ENCODE measurements around the gene CMIP. TPM values are rescaled to one million over a fixed set of nuclear protein-coding genes. Genes with fewer than 3 reads are reported as not detected.

Gene CMIP
- total and polyA plus RNA-seq, 10 of the 15 experiments (the other 5 are each of a cell fraction or from before 2014, with no cell fraction given) = 1.2 to 43.2 (median 4.4) TPM

- TF ChIP-seq CREB1 (IDR thresholded peaks at IDR 0.05; ENCODE audit: low read depth) (no peak), ZSCAN29 (IDR thresholded peaks at IDR 0.05) (no peak), ETV6 (conservative IDR thresholded peaks at IDR 0.05 in 1 of 2, IDR thresholded peaks at IDR 0.05 in 1 of 2; ENCODE audit: borderline replicate concordance in 1 of 2, low read depth in 1 of 2) (no peak; a peak in 1 of 4 replicates), FOXK2 (IDR thresholded peaks at IDR 0.05) (no peak), NR2C1 (IDR thresholded peaks at IDR 0.05) (no peak), RFX5 (IDR thresholded peaks at IDR 0.05; ENCODE audit: low read depth, low read length) (no peak), MEF2A (IDR thresholded peaks at IDR 0.05; ENCODE audit: insufficient read depth, low read depth, low read length) (no peak), EED (IDR thresholded peaks at IDR 0.05; ENCODE audit: low read depth) (0 out of 2 replicates have a peak, but pooled peaks have one; percentile 26), EZH2 (IDR thresholded peaks at IDR 0.05; ENCODE audit: borderline replicate concordance, control insufficient read depth, low read depth, low read length) (no peak), TCF3 (IDR thresholded peaks at IDR 0.05; ENCODE audit: borderline replicate concordance, insufficient read depth, low read depth, low read length) (no peak), NRF1 (conservative IDR thresholded peaks at IDR 0.05; ENCODE audit: low read depth, low read length) (no peak), TBL1XR1 (IDR thresholded peaks at IDR 0.05; ENCODE audit: low read depth, low read length) (no peak), NFYB (IDR thresholded peaks at IDR 0.05; ENCODE audit: insufficient read depth, low read depth, low read length) (0 out of 2 replicates have a peak, but pooled peaks have one; percentile 7), E4F1 (IDR thresholded peaks at IDR 0.05; ENCODE audit: borderline replicate concordance, partially characterized antibody) (no peak), PAX5 (IDR thresholded peaks at IDR 0.05; ENCODE audit: borderline replicate concordance, low read depth, low read length) (peak; percentile 75), RUNX3 (IDR thresholded peaks at IDR 0.05; ENCODE audit: low read length) (peak; percentile 68), CHD1 (IDR thresholded peaks at IDR 0.05; ENCODE audit: low read depth, low read length) (no peak), MYB (IDR thresholded peaks at IDR 0.05; ENCODE audit: borderline replicate concordance, low read depth, low read length) (0 out of 2 replicates have a peak, but pooled peaks have one; percentile 32)
- TF ChIP-seq, protein P1, sequence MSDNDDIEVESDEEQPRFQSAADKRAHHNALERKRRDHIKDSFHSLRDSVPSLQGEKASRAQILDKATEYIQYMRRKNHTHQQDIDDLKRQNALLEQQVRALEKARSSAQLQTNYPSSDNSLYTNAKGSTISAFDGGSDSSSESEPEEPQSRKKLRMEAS (IDR thresholded peaks at IDR 0.05; ENCODE audit: low read depth, low read length) = no peak
- TF ChIP-seq, protein P2, sequence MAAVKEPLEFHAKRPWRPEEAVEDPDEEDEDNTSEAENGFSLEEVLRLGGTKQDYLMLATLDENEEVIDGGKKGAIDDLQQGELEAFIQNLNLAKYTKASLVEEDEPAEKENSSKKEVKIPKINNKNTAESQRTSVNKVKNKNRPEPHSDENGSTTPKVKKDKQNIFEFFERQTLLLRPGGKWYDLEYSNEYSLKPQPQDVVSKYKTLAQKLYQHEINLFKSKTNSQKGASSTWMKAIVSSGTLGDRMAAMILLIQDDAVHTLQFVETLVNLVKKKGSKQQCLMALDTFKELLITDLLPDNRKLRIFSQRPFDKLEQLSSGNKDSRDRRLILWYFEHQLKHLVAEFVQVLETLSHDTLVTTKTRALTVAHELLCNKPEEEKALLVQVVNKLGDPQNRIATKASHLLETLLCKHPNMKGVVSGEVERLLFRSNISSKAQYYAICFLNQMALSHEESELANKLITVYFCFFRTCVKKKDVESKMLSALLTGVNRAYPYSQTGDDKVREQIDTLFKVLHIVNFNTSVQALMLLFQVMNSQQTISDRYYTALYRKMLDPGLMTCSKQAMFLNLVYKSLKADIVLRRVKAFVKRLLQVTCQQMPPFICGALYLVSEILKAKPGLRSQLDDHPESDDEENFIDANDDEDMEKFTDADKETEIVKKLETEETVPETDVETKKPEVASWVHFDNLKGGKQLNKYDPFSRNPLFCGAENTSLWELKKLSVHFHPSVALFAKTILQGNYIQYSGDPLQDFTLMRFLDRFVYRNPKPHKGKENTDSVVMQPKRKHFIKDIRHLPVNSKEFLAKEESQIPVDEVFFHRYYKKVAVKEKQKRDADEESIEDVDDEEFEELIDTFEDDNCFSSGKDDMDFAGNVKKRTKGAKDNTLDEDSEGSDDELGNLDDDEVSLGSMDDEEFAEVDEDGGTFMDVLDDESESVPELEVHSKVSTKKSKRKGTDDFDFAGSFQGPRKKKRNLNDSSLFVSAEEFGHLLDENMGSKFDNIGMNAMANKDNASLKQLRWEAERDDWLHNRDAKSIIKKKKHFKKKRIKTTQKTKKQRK (IDR thresholded peaks at IDR 0.05; ENCODE audit: low read depth, low read length) = no peak
- TF ChIP-seq, protein P3, sequence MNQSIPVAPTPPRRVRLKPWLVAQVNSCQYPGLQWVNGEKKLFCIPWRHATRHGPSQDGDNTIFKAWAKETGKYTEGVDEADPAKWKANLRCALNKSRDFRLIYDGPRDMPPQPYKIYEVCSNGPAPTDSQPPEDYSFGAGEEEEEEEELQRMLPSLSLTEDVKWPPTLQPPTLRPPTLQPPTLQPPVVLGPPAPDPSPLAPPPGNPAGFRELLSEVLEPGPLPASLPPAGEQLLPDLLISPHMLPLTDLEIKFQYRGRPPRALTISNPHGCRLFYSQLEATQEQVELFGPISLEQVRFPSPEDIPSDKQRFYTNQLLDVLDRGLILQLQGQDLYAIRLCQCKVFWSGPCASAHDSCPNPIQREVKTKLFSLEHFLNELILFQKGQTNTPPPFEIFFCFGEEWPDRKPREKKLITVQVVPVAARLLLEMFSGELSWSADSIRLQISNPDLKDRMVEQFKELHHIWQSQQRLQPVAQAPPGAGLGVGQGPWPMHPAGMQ (IDR thresholded peaks at IDR 0.05; ENCODE audit: borderline replicate concordance) = no peak
Observed at GRCh38 chr16:81716478-81717225, 272.0 kb downstream of the CMIP start (continued).

Measured in GM12878 (cell line).